Brain pericyte (primary cell): Measurements from ENCODE around the gene ZNF22.

Experiments
- DNase-seq: peaks from one replicate; pipeline ENCODE4 v3.0.0-alpha.2; 2012; ENCODE audit warnings: low read depth, low spot score

ZNF22 gene

GRCh38 chr10:44965104-44965503, 35.6 kb upstream of the ZNF22 start:
- DNase-seq: no peak

DNA sequence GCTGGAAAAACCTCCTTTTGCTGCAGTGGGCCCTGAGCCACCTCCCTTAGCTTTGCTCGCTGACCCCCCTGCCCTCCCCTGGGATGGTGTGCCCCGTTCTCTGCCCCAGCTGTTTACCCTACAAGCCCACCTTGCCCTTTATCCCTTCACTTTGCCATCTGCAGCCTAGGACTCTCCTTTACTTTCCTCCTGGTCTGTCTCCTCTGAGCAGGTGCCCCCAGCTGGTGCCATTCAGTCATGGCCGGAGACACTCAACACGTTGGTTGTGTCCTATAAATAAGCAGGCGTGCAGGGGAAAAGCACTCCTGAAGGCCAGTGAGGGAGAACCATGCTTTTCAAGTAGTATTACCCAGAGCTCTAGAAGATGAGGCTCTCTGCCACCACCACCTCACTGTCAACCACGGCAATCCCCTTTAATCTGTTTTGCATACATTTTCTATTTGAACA, 35.0 kb upstream of the ZNF22 start:
- no peak for DNase-seq

GRCh38 chr10:44966129-44966815, 34.5 kb upstream of the ZNF22 start:
- no peak for DNase-seq

GRCh38 chr10:44966816-44967509, 33.8 kb upstream of the ZNF22 start:
- no peak for DNase-seq

DNA sequence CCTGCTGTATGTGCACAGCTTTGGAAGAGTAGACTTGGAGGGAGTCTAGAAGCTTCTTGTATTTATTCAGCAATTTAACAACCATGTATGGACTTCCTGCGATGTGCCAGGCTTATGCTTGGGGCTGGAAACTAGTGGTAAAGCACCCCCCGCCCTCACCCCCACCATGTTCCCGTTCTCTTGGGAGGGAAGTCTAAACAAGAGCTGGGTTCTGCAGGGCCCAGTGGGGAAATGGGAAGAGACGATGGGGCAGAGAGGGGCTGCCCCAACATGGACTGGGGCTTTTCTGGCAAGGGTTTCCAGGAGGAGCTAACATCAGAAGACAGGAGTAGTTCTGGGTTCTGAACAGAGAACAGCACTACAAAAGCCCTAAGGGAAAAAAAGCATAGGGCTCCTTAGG, 33.1 kb upstream of the ZNF22 start:
- no peak for DNase-seq

- no peak for DNase-seq
Observed at GRCh38 chr10:44968091-44968490, 32.6 kb upstream of the ZNF22 start.

GRCh38 chr10:44968500-44969400, 32.0 kb upstream of the ZNF22 start:
- DNase-seq: no peak

- no peak for DNase-seq
Observed at GRCh38 chr10:44969854-44970253, 30.9 kb upstream of the ZNF22 start.

DNA sequence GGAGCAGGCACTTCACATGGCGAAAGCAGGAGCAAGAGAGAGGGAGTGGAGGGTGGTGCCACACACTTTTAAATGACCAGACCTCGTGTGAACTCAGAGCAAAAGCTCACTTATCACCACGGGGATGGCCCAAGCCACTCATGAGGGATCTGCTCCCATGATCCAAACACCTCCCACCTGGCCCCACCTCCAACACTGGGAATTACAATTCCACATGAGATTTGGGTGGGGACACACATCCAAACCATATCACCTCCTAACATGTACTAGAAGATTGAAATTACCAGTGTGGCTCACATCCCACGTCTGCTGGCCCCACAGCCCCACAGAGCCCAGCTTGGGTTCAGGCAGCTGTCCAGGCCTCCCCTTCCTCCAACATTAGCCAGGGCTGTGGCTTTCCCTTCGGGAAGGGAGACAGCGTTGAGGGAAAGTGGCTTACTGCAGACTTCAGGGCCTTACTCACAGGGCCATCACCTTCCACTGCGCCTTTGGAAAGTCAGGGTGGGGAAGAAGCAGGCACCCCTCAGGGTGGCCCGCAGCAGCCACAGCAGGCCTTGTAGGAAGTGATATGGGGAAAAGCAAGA, 29.8 kb upstream of the ZNF22 start:
- DNase-seq: no peak

GRCh38 chr10:44971434-44971833, 29.3 kb upstream of the ZNF22 start:
- no peak for DNase-seq

DNA sequence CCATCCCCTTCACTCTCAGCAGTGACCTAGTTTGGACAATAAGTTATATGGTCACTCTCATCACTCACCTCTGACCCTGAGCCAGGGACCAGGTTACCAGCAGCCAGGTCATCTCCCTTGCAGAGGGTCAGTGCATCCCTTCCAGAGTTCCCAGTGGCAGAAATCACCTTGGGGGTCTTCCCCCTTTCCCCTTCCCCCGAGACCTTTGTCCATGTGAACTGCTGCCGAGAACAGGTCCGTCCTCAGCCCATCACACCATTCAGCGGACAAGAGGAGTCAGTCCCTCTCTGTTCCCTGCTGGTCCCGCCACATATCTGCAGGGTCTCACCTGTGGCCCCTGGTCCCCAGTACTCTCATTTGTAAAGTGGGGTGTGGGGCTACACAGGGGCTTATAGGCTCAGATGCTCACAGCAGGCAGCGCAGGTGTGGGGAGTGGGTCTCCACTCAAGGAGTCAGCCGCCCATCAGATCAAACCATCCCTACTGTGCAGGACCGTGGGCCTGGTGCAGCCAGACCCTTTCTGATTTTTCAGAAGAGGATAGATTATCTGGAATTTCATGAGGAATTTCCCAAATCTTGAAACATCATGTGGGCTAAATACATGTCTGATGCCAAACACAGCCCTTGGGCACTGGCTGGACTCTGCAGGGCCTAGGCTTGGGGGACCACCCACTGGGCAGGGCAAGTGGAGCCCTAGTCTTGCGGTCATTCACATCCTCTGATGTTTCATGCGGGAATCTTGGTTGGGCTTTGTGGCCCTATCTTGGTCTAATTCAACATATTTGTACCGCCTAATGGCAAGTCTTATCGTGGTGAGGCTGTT, 28.6 kb upstream of the ZNF22 start:
- DNase-seq: no peak

DNA sequence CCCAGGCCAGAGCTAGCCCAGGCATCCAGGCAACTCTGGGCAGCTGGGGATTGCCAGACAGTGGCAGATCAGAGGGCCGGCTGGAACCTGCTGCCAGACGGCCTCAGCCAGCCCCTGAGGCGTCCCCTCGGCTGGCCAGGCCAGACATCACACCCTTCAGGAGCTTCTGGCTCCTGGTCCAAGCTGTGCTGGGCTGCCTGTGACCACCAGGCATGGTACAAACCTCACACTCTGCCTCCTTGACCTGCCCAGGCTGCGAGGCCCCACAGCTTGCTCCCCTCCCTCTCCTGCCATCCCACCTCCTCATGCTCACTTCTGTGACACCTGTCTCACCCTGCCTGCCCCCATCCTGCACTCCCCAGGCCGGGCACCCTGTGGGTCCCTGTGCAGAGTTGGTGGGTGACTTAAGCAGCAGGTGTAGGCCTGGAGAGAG, 27.8 kb upstream of the ZNF22 start:
- no peak for DNase-seq

DNA sequence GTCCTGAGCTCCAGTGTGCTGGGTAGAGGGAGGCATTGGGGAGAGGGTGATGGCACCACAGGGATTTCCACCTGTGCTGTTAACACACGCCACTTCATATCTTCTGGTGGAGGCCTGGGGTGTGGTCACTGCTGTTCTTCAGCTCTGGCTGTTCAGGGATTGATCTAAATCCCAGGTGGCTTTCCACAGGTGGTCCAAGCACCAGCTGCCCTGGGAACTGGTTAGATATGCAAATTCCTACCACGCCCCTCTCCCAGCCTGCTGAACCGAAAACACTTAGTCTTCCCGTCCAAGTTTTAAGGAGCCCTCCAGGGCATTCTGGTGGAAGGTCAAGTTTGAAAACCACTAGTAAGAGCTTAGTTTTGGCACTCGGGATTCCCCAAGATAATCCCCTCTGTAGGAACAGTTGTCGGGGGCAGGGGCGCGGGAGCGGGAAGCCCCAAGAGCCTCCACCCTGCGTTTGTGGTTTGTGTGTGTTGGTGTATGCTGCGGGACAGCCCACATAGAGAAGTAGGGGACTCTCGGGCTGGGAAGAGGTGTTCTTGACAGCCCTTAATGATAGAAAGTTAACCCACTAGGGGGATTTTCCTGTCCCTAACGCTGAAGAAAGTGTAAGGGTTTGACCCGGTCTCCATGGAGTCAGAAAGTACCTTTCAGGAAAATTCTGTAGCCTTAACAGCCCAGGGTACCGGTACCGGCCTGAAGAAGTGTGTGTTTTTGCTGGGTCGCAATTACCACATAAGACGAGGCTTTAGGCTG, 27.2 kb upstream of the ZNF22 start:
- DNase-seq: no peak

DNA sequence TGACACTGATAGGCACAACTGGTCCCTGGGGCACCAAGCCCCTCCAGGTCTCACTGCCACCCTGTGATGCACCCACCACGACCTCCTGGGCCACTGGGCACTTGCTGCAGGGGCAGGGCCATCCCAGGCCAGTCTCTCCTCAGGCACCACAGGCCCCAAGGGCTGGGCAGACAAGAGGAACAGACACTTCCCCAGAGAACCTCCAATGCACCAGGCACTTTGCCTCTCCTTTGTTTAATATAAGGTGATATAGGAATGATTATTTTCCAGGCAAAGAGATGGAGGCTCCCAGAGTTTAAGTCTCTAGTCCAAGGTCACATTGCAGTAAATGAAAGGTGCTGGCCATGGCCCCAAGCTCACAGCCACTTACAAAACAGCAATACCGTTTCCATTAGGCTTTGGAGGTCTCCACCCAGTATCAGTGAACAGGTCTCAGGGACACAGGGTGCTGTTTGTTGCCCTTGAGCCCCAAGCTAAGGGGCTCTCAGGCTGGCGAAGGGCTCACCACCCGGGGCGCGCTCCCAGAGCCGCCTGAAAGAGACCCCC, 26.6 kb upstream of the ZNF22 start:
- no peak for DNase-seq

DNA sequence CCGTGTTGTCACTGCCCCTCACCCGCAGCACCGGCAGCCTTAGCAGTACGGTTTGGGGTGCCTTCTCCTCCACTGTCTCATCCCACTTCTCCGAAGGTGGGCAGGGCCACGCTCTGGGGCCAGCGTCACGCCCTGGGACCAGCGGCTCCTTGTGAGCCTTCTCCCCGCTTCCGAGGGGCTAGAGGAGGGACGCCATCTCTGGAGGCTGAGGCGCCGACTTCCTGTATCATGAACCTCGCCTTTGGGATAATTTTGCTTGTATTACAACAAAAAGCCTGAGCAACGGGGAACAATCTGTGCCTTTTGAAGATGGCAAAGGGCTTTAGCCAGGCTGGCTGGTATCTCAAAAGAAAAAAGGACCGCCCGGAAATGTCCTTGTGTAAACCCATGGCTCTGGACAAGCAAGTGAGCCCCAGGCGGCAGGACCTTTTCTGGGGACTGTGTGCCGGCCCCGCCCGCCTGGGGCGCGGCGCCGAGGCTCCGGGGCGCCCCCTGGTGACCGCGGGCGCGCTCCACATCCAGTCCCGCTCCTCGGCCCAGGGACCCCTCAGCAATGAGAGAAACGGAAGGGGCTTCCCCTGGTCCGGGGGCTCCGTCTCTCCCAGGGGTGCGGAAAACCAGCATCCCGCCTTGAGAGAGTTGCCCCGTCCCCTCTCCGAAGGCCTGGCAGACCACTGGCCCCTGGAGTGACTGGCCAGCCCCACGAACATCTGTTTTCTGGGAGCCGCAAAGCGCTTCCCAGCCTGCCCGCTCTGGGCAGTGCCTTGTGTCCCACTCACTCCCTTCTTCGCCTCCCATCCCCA, 25.9 kb upstream of the ZNF22 start:
- no peak for DNase-seq

DNA sequence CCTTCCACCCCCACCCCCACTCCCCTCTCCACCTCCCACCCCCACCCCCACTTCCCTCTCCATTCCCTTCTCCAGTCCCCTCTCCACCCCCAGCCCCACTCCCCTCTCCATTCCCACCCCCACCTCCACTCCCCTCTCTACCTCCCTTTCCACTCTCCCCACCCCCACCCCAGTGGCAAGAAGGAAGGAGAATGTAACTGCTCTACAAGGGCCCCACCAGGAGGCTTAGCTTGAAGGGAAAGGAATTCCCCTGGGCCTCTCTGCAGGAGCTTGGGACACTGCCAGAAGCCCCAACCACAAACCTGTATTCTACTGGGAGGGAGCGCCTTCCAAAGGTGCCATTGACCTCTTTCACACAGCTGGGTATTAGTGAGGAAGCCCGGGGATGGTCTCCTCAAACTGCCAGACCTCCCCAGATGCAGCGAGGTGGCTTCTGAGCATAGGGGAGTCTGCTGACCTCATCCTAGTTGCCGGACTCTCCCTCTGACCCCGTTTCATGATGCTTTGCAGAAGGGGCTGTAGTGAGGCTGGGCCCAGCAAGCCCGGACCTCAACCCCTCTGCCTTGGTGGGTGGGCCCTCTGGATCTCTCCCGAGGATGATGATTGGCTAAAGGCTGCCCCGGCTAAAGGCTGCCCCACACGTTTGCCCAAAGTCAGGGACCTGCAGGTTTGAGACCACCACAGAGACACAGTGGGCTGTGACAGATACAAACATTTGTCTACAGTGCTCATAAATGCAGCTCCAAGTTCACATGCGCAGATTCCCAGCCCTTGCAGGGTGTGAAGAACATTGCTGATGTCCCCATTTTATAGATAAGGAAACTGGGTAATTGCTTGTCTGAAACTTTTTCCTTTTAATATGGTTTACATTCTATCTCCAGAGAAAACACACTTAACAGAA, 25.0 kb upstream of the ZNF22 start:
- no peak for DNase-seq

- DNase-seq: no peak
Observed at GRCh38 chr10:44976352-44977198, 24.1 kb upstream of the ZNF22 start.
